Left ventricle myocardium inferior (tissue), 1 donor: ENCODE data around the gene FOCAD. TPM values are rescaled to one million over a fixed set of nuclear protein-coding genes. Genes with fewer than 3 reads are reported as not detected.

Experiments used
- DNase-seq: peaks from one replicate; pipeline ENCODE4 v3.0.0-alpha.2; 2020
- H3K27ac ChIP-seq: fragments of 200-600 bp; replicated peaks from 2 replicates; pipeline ENCODE4 v1.8.0; 2021
- H3K27me3 ChIP-seq: fragments of 200-600 bp; 2 replicates; pipeline ENCODE4 v1.8.0; 2021; ENCODE audit warnings: low read depth
- H3K36me3 ChIP-seq: fragments of 200-600 bp; 2 replicates; pipeline ENCODE4 v1.8.0; 2021
- H3K4me1 ChIP-seq: fragments of 200-600 bp; 2 replicates; pipeline ENCODE4 v1.8.0; 2021
- H3K4me3 ChIP-seq: fragments of 200-600 bp; 2 replicates; pipeline ENCODE4 v1.8.0; 2021; ENCODE audit warnings: mild to moderate bottlenecking, moderate library complexity
- H3K9me3 ChIP-seq: fragments of 200-600 bp; replicated peaks from 2 replicates; pipeline ENCODE4 v1.8.0; 2021
- CTCF ChIP-seq: fragments of 200-600 bp; IDR thresholded peaks from 2 replicates; pipeline ENCODE4 v1.8.0; 2021; ENCODE audit warnings: antibody characterized with exemption, mild to moderate bottlenecking, borderline replicate concordance
- intact Hi-C: fragments of 100-400 bp; cut with micrococcal nuclease; formaldehyde crosslinking; loops from one replicate; pipeline ENCODE4 v1.11.0; 2022
- total RNA-seq: library from RNA; stranded (reverse); fragmentation: NEBNext Ultra II Directional; extraction: Animal tissue kit (Norgen Biotek cat#: 25700); gene quantifications from one replicate; pipeline ENCODE4 v1.2.1, GENCODE V29; 2021
- donor health status: DM: no; HTN: yes; CAD: no; lungs with severe emphysema.

FOCAD gene
- total RNA-seq, 1 donor from 2014 or later, result 29.0 TPM

GRCh38 chr9:20684875-20685696 lies 1.0 kb downstream of the FOCAD start:
- DNase-seq, result no peak
- no peak for TF ChIP-seq CTCF
- Histone ChIP-seq H3K27me3 (no peaks in the 10 kb centered on the region), H3K9me3 (no peaks in the 10 kb centered on the region), H3K27ac (peak overlapping the region; percentile 96), H3K4me1 (peaks cover 69% of the 10 kb centered on the region), H3K4me3 (peak overlapping the region; percentile 91), H3K36me3 (no peaks in the 10 kb centered on the region)
- intact Hi-C loops, result no loop called here

- Histone ChIP-seq H3K4me3 (peak overlapping the region; percentile 91), H3K27ac (peak overlapping the region; percentile 96), H3K9me3 (no peaks in the 10 kb centered on the region), H3K27me3 (no peaks in the 10 kb centered on the region), H3K4me1 (peaks cover 75% of the 10 kb centered on the region), H3K36me3 (no peaks in the 10 kb centered on the region)
- no peak for DNase-seq
- TF ChIP-seq CTCF, result no peak
- intact Hi-C loops, result no loop called here
Measured at GRCh38 chr9:20685769-20686168, 1.7 kb downstream of the FOCAD start.

DNA sequence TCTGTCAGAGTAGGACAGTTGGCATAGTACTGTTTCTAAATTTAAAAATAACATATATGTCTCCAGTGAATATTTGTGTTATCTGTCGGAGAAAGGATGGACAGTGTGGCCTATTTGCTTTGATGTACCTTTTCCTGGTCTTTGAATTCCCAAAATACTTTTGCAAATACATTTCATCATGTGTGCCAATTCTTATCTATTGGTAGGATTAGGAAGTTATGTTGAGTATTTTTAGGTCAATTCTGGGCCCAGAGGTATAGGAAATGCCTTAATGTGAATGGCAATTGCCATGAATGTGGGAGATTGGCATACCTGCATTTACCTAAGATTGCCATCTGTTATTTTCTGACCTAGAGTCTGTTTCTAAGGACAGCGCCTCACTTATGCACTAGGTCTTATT lies 5.8 kb downstream of the FOCAD start:
- Histone ChIP-seq H3K27me3 (no peaks in the 10 kb centered on the region), H3K4me3 (no peak overlapping the region), H3K36me3 (no peaks in the 10 kb centered on the region), H3K27ac (no peak overlapping the region), H3K9me3 (no peaks in the 10 kb centered on the region), H3K4me1 (peaks cover 74% of the 10 kb centered on the region)
- no peak for DNase-seq
- intact Hi-C loops, result no loop called here
- TF ChIP-seq CTCF, result no peak

GRCh38 chr9:20692554-20692953 lies 8.5 kb downstream of the FOCAD start:
- Histone ChIP-seq H3K4me1 (peaks cover 47% of the 10 kb centered on the region), H3K27ac (no peak overlapping the region), H3K9me3 (no peaks in the 10 kb centered on the region), H3K27me3 (no peaks in the 10 kb centered on the region), H3K36me3 (no peaks in the 10 kb centered on the region), H3K4me3 (no peak overlapping the region)
- DNase-seq, result no peak
- TF ChIP-seq CTCF, result no peak
- intact Hi-C loops, result no loop called here

DNA sequence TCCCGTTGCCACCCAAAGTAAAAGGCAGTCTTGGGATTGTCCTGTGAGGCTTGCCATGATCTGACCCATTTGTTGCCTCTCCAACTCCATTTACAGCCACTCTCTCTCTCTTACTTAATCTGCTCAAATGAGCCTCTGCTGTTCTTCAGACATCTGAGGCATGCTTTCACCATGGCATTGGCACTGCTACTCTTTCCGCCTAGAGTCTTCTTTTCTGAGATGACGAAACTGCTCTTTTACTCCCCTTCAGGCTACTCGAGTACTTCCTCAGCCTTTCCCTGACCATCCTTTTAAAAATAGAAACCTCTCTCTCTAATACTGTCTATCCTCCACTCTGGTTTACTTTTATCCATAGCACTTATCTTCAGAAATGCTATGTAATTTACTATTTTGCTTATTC lies 9.0 kb downstream of the FOCAD start:
- no peak for TF ChIP-seq CTCF
- no peaks in the 10 kb centered on the region for H3K36me3 ChIP-seq
- intact Hi-C loops, result no loop called here
- H3K27me3 ChIP-seq, result no peaks in the 10 kb centered on the region
- H3K4me1 ChIP-seq, result peaks cover 42% of the 10 kb centered on the region
- H3K9me3 ChIP-seq, result no peaks in the 10 kb centered on the region
- H3K27ac ChIP-seq, result no peak overlapping the region
- DNase-seq, result no peak
- no peak overlapping the region for H3K4me3 ChIP-seq
